Gastrocnemius medialis (tissue), 4 donors: ENCODE measurements around the gene ZBTB12.

Experiments used
- POLR2A ChIP-seq, 2 donors: fragments of 450-650 bp; IDR thresholded peaks; one replicate each; pipeline ENCODE4 v1.6.1; 2017; ENCODE audit warnings: antibody characterized with exemption in 2 of 2, mild to moderate bottlenecking in 2 of 2, moderate library complexity in 2 of 2
- TF ChIP-seq, protein P1 (sequence below), 5 experiments: fragments of 450-650 bp in 3 of 5; fragments of 200-600 bp in 2 of 5; sonication (generic) in 2 of 5; IDR thresholded peaks in 4 of 5; conservative IDR thresholded peaks in 1 of 5; 1 replicate in 4 of 5; 2 replicates in 1 of 5; pipeline ENCODE4 v1.5.1; 2016 to 2019; ENCODE audit warnings: antibody characterized with exemption in 5 of 5, mild to moderate bottlenecking in 3 of 5, moderate library complexity in 3 of 5

DNA sequence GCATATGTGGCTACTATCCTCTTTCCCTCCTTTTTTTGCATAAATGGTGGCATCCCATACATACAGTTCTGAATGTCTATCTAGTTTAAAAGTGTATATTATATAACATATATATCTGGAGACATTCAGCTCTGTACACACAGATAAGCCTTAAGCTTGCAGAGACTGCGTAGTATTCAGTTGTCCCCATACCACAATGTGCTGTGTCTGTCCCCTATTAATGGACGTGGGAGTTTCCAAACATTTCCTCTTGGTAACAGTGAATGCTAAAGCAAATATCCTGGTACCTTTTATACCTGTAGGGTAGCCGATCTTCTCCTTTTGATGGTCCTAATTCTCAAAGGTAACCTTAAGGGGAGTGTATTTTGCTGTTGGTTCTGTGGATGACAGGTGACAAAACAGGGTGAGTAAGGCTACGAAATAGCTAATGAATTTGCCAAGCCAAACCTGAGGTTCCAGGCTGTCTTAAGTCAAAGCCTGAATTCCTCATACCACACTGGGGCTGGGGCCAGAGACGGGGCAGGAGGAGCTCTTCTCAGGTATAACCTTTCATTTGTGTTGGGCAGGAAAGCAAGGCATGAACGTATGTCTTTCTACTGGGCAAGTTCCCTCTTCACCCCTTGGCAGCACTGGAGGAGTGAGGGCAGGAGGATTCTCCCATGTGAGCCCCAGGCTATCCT, 17.9 kb upstream of the ZBTB12 start:
- TF ChIP-seq, protein P1, sequence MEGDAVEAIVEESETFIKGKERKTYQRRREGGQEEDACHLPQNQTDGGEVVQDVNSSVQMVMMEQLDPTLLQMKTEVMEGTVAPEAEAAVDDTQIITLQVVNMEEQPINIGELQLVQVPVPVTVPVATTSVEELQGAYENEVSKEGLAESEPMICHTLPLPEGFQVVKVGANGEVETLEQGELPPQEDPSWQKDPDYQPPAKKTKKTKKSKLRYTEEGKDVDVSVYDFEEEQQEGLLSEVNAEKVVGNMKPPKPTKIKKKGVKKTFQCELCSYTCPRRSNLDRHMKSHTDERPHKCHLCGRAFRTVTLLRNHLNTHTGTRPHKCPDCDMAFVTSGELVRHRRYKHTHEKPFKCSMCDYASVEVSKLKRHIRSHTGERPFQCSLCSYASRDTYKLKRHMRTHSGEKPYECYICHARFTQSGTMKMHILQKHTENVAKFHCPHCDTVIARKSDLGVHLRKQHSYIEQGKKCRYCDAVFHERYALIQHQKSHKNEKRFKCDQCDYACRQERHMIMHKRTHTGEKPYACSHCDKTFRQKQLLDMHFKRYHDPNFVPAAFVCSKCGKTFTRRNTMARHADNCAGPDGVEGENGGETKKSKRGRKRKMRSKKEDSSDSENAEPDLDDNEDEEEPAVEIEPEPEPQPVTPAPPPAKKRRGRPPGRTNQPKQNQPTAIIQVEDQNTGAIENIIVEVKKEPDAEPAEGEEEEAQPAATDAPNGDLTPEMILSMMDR (IDR thresholded peaks at IDR 0.05 in 4 of 5, conservative IDR thresholded peaks at IDR 0.05 in 1 of 5), result no peak
- no peak for TF ChIP-seq POLR2A (IDR thresholded peaks at IDR 0.05)
